ENCODE results near the gene ABITRAM. TPM values are rescaled to one million over a fixed set of nuclear protein-coding genes. Genes with fewer than 3 reads are reported as not detected.

The ABITRAM gene
- total and polyA plus RNA-seq, 9 donors = 6.8 to 15.1 (median 8.4) TPM

DNA sequence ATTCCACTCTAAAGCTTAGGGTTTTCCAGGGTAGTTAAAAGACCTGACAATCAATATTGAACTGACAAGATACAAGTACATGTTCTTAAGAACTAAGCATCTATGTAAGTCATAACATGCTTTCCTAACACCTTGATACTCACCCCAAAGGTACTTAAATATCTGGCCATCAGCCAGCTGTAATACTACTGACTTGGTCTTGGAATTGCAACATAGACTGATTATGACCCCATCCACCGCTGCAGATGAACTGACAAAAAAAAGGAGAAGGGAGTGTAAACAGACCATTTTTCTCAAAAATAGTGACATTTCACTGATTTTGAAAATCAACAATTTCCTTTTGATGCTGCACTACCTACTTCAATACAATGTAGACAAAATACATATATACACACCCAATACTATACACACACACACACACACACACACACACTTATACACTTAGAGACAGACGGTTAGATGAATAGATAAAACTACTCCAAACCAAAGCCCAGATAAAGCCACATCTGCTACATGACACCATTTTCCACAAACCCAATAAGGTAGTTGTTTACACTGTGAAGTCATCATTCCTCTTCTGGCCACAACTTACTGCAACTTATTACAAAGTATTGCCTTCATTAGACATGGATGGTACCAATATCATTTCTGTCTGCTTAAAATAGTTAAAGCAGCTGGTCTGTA lies 30.6 kb upstream of the ABITRAM start:
- 85 to 90% (median 87%) methylated on average over 2 of the region's 2 CpGs for WGBS, 3 donors
- TF ChIP-seq EP300 (IDR thresholded peaks at IDR 0.05) = no peak
- TF ChIP-seq, protein P1, sequence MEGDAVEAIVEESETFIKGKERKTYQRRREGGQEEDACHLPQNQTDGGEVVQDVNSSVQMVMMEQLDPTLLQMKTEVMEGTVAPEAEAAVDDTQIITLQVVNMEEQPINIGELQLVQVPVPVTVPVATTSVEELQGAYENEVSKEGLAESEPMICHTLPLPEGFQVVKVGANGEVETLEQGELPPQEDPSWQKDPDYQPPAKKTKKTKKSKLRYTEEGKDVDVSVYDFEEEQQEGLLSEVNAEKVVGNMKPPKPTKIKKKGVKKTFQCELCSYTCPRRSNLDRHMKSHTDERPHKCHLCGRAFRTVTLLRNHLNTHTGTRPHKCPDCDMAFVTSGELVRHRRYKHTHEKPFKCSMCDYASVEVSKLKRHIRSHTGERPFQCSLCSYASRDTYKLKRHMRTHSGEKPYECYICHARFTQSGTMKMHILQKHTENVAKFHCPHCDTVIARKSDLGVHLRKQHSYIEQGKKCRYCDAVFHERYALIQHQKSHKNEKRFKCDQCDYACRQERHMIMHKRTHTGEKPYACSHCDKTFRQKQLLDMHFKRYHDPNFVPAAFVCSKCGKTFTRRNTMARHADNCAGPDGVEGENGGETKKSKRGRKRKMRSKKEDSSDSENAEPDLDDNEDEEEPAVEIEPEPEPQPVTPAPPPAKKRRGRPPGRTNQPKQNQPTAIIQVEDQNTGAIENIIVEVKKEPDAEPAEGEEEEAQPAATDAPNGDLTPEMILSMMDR (IDR thresholded peaks at IDR 0.05) = no peak
- no peak for TF ChIP-seq POLR2A (IDR thresholded peaks at IDR 0.05)
- Histone ChIP-seq H3K27me3 (no peaks in the 10 kb centered on the region), H3K4me3 (no peak overlapping the region), H3K27ac (no peak overlapping the region), H3K4me1 (ENCODE audit: insufficient read depth) (no peaks in the 10 kb centered on the region), H3K36me3 (no peaks in the 10 kb centered on the region), H3K9me3 (no peaks in the 10 kb centered on the region)
- DNase-seq = no peak
- intact Hi-C loops (cut with DNase I) = no loop called here

DNA sequence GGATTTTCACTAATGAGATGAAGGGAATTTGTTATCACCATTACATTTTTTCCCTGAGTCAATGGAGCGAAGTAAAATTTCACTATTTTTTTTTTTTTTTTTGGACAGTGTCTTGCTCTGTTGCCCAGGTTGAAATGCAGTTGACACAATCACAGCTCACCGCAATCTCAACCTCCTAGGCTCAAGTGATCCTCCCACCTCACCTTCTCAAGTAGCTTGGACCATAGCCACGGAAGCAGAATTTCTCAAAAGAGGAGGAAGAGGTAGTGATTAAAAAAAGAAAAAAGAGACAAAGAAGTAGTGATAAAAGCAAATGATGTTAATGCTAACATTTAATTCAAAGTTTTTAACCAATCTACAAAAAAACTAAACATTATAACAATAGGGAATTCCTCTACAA lies 30.0 kb upstream of the ABITRAM start:
- H3K36me3 ChIP-seq = no peaks in the 10 kb centered on the region
- H3K4me3 ChIP-seq = no peak overlapping the region
- 90 to 97% (median 91%) methylated on average over 3 of the region's 3 CpGs for WGBS, 3 donors
- no peaks in the 10 kb centered on the region for H3K27me3 ChIP-seq
- DNase-seq = no peak
- H3K27ac ChIP-seq = no peak overlapping the region
- no peaks in the 10 kb centered on the region for H3K4me1 ChIP-seq (ENCODE audit: insufficient read depth)
- TF ChIP-seq, protein P1 (IDR thresholded peaks at IDR 0.05) = no peak
- TF ChIP-seq EP300 (IDR thresholded peaks at IDR 0.05) = no peak
- H3K9me3 ChIP-seq = no peaks in the 10 kb centered on the region
- intact Hi-C loops (cut with DNase I) = no loop called here

DNA sequence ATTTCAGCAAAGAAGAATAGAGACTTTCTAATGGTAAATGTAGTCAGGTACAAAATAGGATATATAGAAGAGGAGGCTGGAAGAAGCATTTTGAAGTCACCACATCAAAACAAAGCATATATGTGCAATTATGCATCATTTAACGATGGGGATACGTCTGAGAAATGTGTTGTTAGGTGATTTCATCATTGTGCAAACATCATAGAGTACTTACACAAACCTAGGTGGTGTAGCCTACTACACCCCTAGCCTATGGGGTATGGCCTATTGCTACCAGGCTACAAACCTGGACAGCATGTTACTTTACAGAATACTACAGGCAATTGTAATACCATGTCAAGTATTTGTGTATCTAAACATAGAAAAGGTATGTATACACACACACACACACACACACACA lies 28.7 kb upstream of the ABITRAM start:
- no peak overlapping the region for H3K27ac ChIP-seq
- no peak for DNase-seq
- no peaks in the 10 kb centered on the region for H3K4me1 ChIP-seq (ENCODE audit: insufficient read depth)
- H3K27me3 ChIP-seq = no peaks in the 10 kb centered on the region
- TF ChIP-seq, protein P1 (IDR thresholded peaks at IDR 0.05) = no peak
- TF ChIP-seq POLR2A (IDR thresholded peaks at IDR 0.05) (no peak), EP300 (IDR thresholded peaks at IDR 0.05) (no peak)
- 89 to 95% (median 90%) methylated on average over 2 of the region's 2 CpGs for WGBS, 3 donors
- intact Hi-C loops (cut with DNase I) = no loop called here
- no peak overlapping the region for H3K4me3 ChIP-seq
- H3K36me3 ChIP-seq = no peaks in the 10 kb centered on the region
- no peaks in the 10 kb centered on the region for H3K9me3 ChIP-seq

DNA sequence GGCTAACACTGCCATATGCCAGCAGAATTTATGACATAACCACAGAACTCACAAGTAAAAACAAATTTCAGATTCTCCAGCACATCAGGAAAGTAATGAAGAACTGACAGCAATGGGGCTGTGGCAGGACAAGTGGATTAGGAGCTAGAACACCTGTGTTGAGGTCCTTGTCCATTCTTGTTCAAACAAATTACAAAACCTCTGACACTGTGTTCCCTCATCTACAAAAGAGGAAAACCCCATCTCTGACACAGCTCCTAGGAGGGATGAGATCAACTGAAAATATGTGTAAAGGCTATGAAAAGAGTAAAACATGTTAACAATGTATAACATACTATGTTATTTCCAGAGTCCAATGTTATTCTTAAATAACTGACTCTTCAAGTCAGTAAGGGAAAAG lies 23.8 kb upstream of the ABITRAM start:
- H3K9me3 ChIP-seq = no peaks in the 10 kb centered on the region
- intact Hi-C loops (cut with DNase I) = no loop called here
- TF ChIP-seq, protein P1 (IDR thresholded peaks at IDR 0.05) = no peak
- no peak for TF ChIP-seq EP300 (IDR thresholded peaks at IDR 0.05)
- TF ChIP-seq POLR2A (IDR thresholded peaks at IDR 0.05) = no peak
- no peaks in the 10 kb centered on the region for H3K4me1 ChIP-seq (ENCODE audit: insufficient read depth)
- H3K27me3 ChIP-seq = no peaks in the 10 kb centered on the region
- no peak overlapping the region for H3K27ac ChIP-seq
- no peak for DNase-seq
- H3K36me3 ChIP-seq = no peaks in the 10 kb centered on the region
- no peak overlapping the region for H3K4me3 ChIP-seq

All from ovary (tissue), 9 donors.